Measurements from ENCODE around the gene NALCN. TPM values are rescaled to one million over a fixed set of nuclear protein-coding genes. Genes with fewer than 3 reads are reported as not detected.
A peak's percentile ranks its signal among the peaks of the same experiment; 100 is the strongest.

Gene NALCN
- total and polyA plus RNA-seq, 4 donors, result 0.09 to 0.92 (median 0.18) TPM

GRCh38 chr13:101417043-101417406 lies 717 bp upstream of the NALCN start:
- Histone ChIP-seq H3K36me3 (ENCODE audit: control insufficient read depth in 4 of 4, insufficient read depth in 3 of 4, low read depth in 1 of 4, low read length in 3 of 4) (no peaks in the 10 kb centered on the region), H3K4me1 (ENCODE audit: control insufficient read depth in 4 of 4, insufficient read depth in 4 of 4, low read length in 3 of 4) (peaks cover 4 to 13% (median 5%) of the 10 kb centered on the region in 4 donors), H3K9ac (ENCODE audit: low read depth in 1 of 2, low read length in 2 of 2) (no peak overlapping the region), H3K27me3 (ENCODE audit: control insufficient read depth in 4 of 4, insufficient read depth in 4 of 4, low read length in 3 of 4) (peaks cover 0 to 8% (median 2%) of the 10 kb centered on the region in 4 donors), H3K9me3 (ENCODE audit: control insufficient read depth in 4 of 4, low read length in 3 of 4) (no peaks in the 10 kb centered on the region), H3K27ac (ENCODE audit: low read depth in 1 of 2, low read length in 2 of 2) (no peak overlapping the region), H3K4me3 (ENCODE audit: low read depth in 1 of 3, low read length in 3 of 3) (peak overlapping the region in 2 of 3 donors; percentile 48 to 69)
- no peak for DNase-seq (ENCODE audit: low spot score)
- 19% methylated on average over 3 of the region's 3 CpGs for WGBS
- TF ChIP-seq MAX (IDR thresholded peaks at IDR 0.05) (no peak), EGR1 (IDR thresholded peaks at IDR 0.05; ENCODE audit: low read depth in 2 of 2) (peak in 1 of 2 donors; percentile 45), TAF1 (conservative IDR thresholded peaks at IDR 0.05) (no peak), GABPA (IDR thresholded peaks at IDR 0.05 in 1 of 2, conservative IDR thresholded peaks at IDR 0.05 in 1 of 2) (no peak)
- TF ChIP-seq, protein P1, sequence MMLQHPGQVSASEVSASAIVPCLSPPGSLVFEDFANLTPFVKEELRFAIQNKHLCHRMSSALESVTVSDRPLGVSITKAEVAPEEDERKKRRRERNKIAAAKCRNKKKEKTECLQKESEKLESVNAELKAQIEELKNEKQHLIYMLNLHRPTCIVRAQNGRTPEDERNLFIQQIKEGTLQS (IDR thresholded peaks at IDR 0.05), result no peak

DNA sequence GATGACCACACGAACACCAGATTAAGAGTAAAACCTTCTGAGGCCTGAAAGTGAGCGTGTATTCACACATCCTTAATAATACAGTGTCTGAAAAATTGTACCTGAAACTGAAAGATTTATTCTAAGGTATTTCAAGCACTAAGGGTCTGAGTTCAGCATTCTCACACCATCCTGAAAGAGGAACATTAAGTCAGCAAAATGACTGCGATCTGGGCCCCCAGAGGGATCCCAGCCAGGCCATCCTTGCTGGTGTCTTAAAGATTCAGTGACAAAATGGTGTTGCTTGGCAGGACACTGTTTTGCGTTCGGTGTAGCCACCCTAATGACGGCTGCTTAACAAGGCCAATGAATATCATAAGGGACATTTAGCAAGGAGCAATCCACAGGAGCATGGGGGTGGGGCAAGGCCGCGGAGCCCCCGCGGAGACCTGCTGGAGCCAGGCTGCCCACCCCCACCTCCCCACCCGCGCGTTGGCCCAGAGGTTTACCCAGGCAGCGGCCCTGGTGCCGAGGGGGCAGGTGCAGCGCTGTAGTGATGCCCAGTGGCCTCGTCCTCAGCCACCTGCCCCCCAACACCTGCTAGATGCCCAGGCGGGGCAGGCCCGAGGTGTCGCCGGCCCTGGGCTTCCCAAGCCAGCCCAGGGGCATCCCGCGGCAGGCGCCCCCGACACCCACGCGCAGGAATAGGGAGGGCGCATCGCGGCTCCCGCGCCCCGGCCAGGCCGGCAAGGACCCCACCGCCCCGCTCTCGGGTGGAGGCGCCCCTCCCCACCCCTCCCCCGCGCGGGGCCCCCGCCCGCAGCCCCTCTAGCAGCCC lies 742 bp downstream of the NALCN start:
- Histone ChIP-seq H3K4me1 (ENCODE audit: control insufficient read depth in 4 of 4, insufficient read depth in 4 of 4, low read length in 3 of 4) (peaks cover 4 to 13% (median 5%) of the 10 kb centered on the region in 4 donors), H3K27me3 (ENCODE audit: control insufficient read depth in 4 of 4, insufficient read depth in 4 of 4, low read length in 3 of 4) (peaks cover 0 to 8% (median 2%) of the 10 kb centered on the region in 4 donors), H3K9ac (ENCODE audit: low read depth in 1 of 2, low read length in 2 of 2) (no peak overlapping the region), H3K9me3 (ENCODE audit: control insufficient read depth in 4 of 4, low read length in 3 of 4) (no peaks in the 10 kb centered on the region), H3K36me3 (ENCODE audit: control insufficient read depth in 4 of 4, insufficient read depth in 3 of 4, low read depth in 1 of 4, low read length in 3 of 4) (no peaks in the 10 kb centered on the region), H3K27ac (ENCODE audit: low read depth in 1 of 2, low read length in 2 of 2) (no peak overlapping the region), H3K4me3 (ENCODE audit: low read depth in 1 of 3, low read length in 3 of 3) (peak overlapping the region in 1 of 3 donors; percentile 69)
- TF ChIP-seq, protein P2, sequence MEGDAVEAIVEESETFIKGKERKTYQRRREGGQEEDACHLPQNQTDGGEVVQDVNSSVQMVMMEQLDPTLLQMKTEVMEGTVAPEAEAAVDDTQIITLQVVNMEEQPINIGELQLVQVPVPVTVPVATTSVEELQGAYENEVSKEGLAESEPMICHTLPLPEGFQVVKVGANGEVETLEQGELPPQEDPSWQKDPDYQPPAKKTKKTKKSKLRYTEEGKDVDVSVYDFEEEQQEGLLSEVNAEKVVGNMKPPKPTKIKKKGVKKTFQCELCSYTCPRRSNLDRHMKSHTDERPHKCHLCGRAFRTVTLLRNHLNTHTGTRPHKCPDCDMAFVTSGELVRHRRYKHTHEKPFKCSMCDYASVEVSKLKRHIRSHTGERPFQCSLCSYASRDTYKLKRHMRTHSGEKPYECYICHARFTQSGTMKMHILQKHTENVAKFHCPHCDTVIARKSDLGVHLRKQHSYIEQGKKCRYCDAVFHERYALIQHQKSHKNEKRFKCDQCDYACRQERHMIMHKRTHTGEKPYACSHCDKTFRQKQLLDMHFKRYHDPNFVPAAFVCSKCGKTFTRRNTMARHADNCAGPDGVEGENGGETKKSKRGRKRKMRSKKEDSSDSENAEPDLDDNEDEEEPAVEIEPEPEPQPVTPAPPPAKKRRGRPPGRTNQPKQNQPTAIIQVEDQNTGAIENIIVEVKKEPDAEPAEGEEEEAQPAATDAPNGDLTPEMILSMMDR (IDR thresholded peaks at IDR 0.05; ENCODE audit: low read depth, low read length, missing input control), result no peak
- no peak for TF ChIP-seq RXRA (IDR thresholded peaks at IDR 0.05)
- no peak for TF ChIP-seq TAF1 (conservative IDR thresholded peaks at IDR 0.05)
- TF ChIP-seq, protein P1 (IDR thresholded peaks at IDR 0.05), result no peak
- no peak for TF ChIP-seq GABPA (IDR thresholded peaks at IDR 0.05 in 1 of 2, conservative IDR thresholded peaks at IDR 0.05 in 1 of 2)
- TF ChIP-seq EGR1 (IDR thresholded peaks at IDR 0.05; ENCODE audit: low read depth in 2 of 2), result no peak
- no peak for TF ChIP-seq JUND (IDR thresholded peaks at IDR 0.05)
- TF ChIP-seq RAD21 (IDR thresholded peaks at IDR 0.05), result no peak
- no peak for TF ChIP-seq FOXA1 (IDR thresholded peaks at IDR 0.05)
- no peak for TF ChIP-seq SP1 (IDR thresholded peaks at IDR 0.05)
- no peak for TF ChIP-seq ZBTB33 (IDR thresholded peaks at IDR 0.05)
- TF ChIP-seq MAX (IDR thresholded peaks at IDR 0.05), result no peak
- no peak for TF ChIP-seq FOXA2 (IDR thresholded peaks at IDR 0.05)
- no peak for TF ChIP-seq NR2F2 (IDR thresholded peaks at IDR 0.05)
- no peak for TF ChIP-seq HNF4G (IDR thresholded peaks at IDR 0.05)
- TF ChIP-seq YY1 (IDR thresholded peaks at IDR 0.05), result no peak
- TF ChIP-seq REST (IDR thresholded peaks at IDR 0.05), result no peak
- no peak for TF ChIP-seq HNF4A (conservative IDR thresholded peaks at IDR 0.05)
- DNase-seq (ENCODE audit: low spot score), result no peak
- 18% methylated on average over 43 of the region's 43 CpGs for WGBS

Measured in liver (tissue), 9 donors.